HFF-Myc (cell line): ENCODE data around the gene RPEL1.

ENCODE experiments used
- DNase-seq: peaks from one replicate; pipeline ENCODE4 v3.0.0-alpha.2; 2011; ENCODE audit warnings: low read depth; ENCODE audit errors: extremely low read depth
- H3K4me3 ChIP-seq: replicated peaks from 2 replicates; pipeline ENCODE4 v1.5.1; 2011; ENCODE audit warnings: low read depth, mild to moderate bottlenecking, control low read depth, low read length
- CTCF ChIP-seq: IDR thresholded peaks from 2 replicates; pipeline ENCODE4 v1.5.1; 2012; ENCODE audit warnings: mild to moderate bottlenecking, low read depth, low read length, control low read depth; ENCODE audit errors: missing control alignments

Gene RPEL1

GRCh38 chr10:103280506-103280905 lies 34.8 kb downstream of the RPEL1 start:
- no peak for TF ChIP-seq CTCF
- no peak for DNase-seq
- no peak overlapping the region for H3K4me3 ChIP-seq

GRCh38 chr10:103281753-103282152 lies 36.1 kb downstream of the RPEL1 start:
- no peak overlapping the region for H3K4me3 ChIP-seq
- no peak for DNase-seq
- no peak for TF ChIP-seq CTCF

- no peak for DNase-seq
- H3K4me3 ChIP-seq, result no peak overlapping the region
- TF ChIP-seq CTCF, result no peak
Observed at GRCh38 chr10:103282961-103283360, 37.3 kb downstream of the RPEL1 start.

GRCh38 chr10:103284170-103284569 lies 38.5 kb downstream of the RPEL1 start:
- TF ChIP-seq CTCF, result no peak
- DNase-seq, result no peak

GRCh38 chr10:103287992-103288391 lies 42.3 kb downstream of the RPEL1 start:
- no peak overlapping the region for H3K4me3 ChIP-seq

More at GRCh38 chr10:103284170-103284569, 38.5 kb downstream of the RPEL1 start:
- H3K4me3 ChIP-seq, result no peak overlapping the region

GRCh38 chr10:103291588-103291987 lies 45.9 kb downstream of the RPEL1 start:
- H3K4me3 ChIP-seq, result no peak overlapping the region
- TF ChIP-seq CTCF, result no peak
- no peak for DNase-seq

More at GRCh38 chr10:103287992-103288391, 42.3 kb downstream of the RPEL1 start:
- TF ChIP-seq CTCF, result no peak
- DNase-seq, result no peak

- H3K4me3 ChIP-seq, result no peak overlapping the region
- no peak for TF ChIP-seq CTCF
- no peak for DNase-seq
Observed at GRCh38 chr10:103295374-103296015, 49.8 kb downstream of the RPEL1 start.
